OCI-LY7 (cell line): ENCODE measurements around the gene PCK2.
A peak's percentile ranks its signal among the peaks of the same experiment; 100 is the strongest.

Source experiments
- EZH2phosphoT487 ChIP-seq: fragments of 200-600 bp; sonication (generic); IDR thresholded peaks from 2 replicates; pipeline ENCODE4 v1.6.1; 2018; ENCODE audit warnings: low read depth, borderline replicate concordance, mild to moderate bottlenecking, mixed run types, antibody characterized with exemption, low read length, moderate library complexity, mixed read lengths
- TF ChIP-seq, protein P1 (sequence below): fragments of 200-600 bp; sonication (generic); conservative IDR thresholded peaks from 2 replicates; pipeline ENCODE4 v1.5.1; 2014; ENCODE audit warnings: mild to moderate bottlenecking, antibody characterized with exemption, low read length, moderate library complexity, mixed read lengths

- TF ChIP-seq, protein P1, sequence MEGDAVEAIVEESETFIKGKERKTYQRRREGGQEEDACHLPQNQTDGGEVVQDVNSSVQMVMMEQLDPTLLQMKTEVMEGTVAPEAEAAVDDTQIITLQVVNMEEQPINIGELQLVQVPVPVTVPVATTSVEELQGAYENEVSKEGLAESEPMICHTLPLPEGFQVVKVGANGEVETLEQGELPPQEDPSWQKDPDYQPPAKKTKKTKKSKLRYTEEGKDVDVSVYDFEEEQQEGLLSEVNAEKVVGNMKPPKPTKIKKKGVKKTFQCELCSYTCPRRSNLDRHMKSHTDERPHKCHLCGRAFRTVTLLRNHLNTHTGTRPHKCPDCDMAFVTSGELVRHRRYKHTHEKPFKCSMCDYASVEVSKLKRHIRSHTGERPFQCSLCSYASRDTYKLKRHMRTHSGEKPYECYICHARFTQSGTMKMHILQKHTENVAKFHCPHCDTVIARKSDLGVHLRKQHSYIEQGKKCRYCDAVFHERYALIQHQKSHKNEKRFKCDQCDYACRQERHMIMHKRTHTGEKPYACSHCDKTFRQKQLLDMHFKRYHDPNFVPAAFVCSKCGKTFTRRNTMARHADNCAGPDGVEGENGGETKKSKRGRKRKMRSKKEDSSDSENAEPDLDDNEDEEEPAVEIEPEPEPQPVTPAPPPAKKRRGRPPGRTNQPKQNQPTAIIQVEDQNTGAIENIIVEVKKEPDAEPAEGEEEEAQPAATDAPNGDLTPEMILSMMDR: peak; percentile 23; the same call in 1 of the 2 replicates
- no peak for TF ChIP-seq EZH2phosphoT487
These were observed 39.6 kb downstream of the PCK2 start for GRCh38 chr14:24133735-24134134.
